A549 treated with dexamethasone at 1 μM for 4 hours (cell line): ENCODE measurements around the gene PLXDC2. TPM values are rescaled to one million over a fixed set of nuclear protein-coding genes. Genes with fewer than 3 reads are reported as not detected.

ENCODE experiments used
- total RNA-seq: library from RNA; stranded (reverse); fragments of 200-300 nt; extraction: Qiagen RNA extraction; gene quantifications from 5 replicates; pipeline ENCODE4 v1.2.3, GENCODE V29; 2022

PLXDC2 gene
- 0.01 to 0.04 TPM (median 0.03 TPM) in 4 of 5 replicates, not detected in the other for total RNA-seq

GRCh38 chr10:19816411-19817230 is at the start of gene PLXDC2:
Gene PLXDC2 (plus strand): TSS chr10:19816432.

